Occipital lobe (tissue), 2 donors: ENCODE measurements around the gene ERGIC1. TPM values are rescaled to one million over a fixed set of nuclear protein-coding genes. Genes with fewer than 3 reads are reported as not detected.
"Not testable (repeated sequence)": the region's sequence is repeated elsewhere in the genome, so short reads cannot be mapped to it uniquely, and the experiment has no call there.

Source experiments
- DNase-seq: peaks from one replicate; lab custom pipeline; 2025; lab: John Stamatoyannopoulos, UW
- total RNA-seq: library from RNA; depleted of rRNA; stranded (reverse); fragments of >200 nt; gene quantifications from one replicate; pipeline ENCODE4 v1.2.3, GENCODE V29; 2014

ERGIC1 gene
- total RNA-seq, 1 donor from 2014 or later, result 41.5 TPM

DNA sequence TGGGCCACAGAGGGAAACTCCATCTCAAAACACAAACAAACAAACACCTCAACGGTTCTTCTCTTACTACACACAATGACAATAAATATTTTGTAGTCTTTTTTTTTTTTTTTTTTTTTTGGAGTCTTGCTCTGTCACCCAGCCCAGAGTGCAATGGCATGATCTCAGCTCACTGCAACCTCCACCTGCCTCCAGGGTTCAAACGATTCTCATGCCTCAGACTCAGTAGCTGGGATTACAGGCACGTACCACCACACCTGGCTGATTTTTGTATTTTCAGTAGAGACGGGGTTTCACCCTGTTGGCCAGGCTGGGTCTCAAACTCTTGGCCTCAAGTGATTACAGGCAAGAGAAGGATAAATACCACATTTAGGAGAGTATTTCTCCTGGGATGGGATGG is 30.1 kb downstream of the ERGIC1 start:
- not testable (repeated sequence) for DNase-seq

DNA sequence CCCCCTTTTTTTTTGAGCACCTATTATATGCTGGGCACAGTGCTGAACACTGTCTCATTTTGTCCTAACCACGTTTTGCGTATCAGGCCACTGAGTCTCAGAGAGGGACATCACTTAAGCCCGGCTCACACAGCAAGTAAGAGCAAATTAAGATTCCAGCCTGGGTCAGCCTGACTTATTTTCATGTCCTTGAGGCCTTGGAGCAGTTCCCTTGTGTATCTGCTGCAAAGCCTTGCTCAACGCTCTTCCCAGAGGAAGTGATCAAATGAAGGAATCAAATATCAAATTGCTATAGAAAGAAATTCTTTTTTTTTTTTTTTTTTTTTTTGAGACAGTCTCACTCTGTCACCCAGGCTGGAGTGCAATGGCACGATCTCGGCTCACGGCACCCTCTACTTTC is 30.7 kb downstream of the ERGIC1 start:
- no peak for DNase-seq

DNA sequence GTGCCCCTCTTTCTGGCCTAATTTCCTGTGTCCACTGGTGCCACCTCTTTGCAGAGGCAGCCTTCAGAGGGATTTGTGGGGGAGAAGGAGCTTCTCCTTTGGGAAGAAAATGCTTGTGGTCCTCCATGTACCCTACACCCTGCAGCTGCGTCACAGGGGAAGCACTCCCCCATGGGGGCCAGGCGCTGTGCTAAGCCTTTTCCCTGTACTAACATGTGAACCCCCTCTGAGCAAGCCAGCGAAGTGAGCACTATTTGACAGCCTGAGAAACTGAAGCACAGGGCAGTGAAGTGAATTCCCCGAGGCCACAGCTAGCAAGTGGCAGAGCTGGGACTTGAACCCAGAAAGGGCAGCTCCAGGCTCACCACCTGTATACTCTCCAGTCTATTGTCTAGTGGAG is 32.3 kb downstream of the ERGIC1 start:
- no peak for DNase-seq

DNA sequence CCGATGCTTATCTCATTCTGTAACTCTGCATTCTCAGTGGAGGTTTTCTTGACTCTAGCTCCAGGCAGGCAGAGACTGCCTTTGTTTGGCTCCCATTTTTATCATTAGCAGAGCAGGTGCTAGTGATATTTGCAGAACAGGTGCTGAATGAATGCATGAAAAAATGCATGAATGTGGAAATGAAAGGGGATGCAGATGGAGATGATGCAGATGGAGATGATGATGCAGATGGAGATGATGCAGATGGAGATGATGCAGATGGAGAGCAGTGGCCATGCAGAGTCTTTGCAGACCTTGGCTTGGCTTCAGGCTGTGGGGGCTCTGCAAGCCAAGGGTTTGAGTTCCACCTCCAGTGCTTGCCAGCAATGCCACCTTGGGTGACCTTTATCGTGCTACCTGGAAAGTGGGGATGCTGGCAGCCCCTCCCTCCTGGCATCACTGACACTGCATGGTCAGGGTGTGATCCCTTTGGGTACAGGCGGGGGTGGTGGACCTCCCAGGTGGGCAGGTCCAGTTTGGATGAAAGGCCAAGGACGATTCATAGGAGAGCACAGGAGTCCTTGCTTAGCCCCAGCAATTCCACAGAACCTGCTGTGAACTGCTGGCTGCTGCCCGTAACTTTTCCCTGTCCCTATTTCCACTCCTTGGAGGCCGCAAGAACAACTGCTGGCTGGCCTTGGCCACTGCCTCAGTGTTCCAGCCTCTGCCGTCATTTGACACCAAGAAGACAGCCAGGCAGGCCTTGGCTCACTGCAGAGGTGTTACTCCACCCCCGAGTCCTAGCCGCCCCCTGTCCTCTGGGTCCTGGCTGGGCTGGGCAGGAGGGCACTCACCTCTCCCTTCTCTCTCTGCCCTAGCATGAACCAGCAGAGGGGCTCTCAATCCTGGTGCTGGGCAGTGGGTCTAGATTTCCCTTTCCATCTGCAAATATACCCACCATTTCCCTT is 33.0 kb downstream of the ERGIC1 start:
- no peak for DNase-seq

DNA sequence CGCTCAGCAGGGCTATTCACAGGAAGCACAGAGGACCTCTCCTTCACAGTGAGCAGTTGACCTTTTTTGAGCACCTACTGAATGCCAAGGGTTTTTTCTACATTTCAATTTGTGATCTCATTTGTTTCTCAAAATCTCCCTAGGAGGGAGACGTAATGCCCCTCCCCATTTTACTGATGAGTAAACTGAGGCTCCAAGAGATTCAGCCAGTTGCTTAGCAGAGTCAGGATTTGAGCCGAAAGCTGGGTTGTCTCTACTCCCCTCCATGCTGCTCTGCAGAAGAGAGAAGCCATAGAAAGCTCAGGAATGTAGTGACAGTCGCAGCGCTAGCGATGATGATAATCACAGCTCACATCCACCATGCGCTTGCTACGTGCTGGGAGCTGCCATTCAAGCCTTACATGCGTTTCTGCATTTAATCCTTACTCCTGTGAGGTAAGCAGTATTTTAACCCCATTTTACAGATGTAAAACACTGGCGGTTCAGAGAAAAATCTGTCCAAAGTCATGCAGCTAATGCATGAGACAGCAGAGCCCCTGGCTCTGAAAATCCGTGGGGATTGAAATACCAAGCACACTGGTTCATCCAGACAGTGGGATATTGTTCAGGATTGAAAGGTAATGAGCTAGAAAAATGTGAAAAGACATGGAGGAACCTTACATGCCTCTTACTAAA is 33.8 kb downstream of the ERGIC1 start:
- DNase-seq, result no peak

DNA sequence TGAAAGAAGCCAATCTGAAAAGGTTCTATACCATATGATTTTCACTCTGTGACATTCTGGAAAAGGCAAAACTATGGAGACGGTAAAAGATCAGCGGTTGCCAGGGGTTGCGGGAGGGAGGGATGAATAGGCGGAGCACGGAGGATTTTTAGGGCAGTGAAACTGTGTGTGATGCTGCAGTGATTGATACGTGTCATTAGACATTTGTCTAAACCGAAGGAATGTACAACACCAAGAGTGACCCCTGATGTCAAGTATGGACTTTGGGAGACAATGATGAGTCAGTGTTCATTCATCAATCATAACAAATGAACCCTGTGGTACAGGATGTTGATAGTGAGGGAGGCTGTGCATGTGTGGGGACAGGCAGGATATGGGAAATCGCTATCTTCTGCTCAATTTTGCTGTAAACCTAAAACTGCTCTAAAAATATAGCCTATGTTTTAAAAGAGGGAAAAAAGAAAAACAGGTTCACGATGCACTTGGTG is 34.4 kb downstream of the ERGIC1 start:
- DNase-seq, result no peak

DNA sequence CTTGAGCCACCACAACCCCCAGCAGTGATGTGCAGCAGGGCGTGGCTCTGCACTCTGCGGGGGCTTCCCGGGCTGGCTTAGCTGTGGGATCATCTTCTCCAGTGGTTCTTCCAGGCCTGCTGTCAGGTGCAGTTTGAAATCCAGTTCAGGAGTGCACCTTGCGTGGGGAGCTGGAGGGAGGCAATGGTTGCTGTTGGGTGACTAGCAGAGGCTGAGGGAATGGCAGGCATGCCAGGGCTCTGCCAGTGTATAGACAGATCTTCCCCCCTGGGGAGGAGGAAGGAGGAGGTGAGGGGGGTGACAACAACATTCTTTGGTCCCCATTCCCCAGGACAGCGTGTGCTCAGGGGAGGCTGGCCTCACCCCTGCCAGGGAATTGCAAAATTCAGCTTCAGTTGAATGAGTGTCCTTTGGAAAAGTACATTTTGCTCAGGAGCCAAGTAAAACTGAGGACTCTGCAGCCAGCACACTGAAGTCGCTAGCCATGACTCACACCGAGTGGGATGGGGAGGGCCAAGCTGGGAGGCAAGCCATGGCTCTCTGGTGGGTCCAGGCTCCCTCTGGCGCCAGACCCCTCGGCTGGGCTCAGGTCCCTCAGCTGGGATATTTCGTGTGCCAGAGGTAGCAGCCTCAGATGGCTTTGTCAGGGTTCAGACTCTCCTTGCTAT is 35.0 kb downstream of the ERGIC1 start:
- DNase-seq, result peak; percentile 83

DNA sequence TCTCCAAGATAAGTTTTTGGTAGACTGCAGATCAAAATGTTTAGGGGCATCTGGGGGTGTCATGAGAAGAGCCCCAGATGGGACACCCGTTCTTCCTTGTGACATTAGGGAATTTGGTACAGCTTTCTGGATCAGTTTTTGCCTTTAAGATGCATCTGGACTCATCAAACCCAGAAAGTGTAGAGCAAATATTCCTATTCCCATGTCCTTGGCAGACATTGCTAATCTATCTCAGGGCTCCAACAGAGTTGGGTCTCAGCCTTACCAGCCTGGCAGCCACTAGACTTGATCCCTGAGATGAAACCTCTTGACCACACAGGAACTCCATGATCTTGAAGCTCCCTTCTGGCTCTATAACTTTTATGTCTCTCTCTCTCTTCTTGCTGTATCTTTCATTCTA is 35.6 kb downstream of the ERGIC1 start:
- no peak for DNase-seq

DNA sequence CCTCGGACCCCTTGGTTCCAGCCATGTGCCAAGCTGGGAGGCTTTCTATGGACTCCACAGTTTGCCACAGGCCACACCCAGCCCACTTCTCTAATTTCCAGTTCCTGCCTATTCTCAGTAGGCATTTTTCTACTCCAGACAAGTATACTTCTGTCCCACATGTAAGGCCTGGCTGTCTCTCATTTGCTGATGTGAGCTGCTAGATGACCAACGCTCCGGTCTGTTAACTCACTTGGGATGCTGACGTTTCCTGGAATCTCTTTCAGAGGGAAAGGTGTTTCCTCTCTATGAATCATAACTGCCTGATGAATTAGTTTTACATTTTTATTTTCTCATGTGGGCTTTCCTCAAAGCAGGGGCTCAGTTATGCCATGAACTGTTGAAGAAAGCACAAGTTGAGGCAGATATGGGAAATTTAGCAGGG is 36.3 kb downstream of the ERGIC1 start:
- DNase-seq, result no peak

DNA sequence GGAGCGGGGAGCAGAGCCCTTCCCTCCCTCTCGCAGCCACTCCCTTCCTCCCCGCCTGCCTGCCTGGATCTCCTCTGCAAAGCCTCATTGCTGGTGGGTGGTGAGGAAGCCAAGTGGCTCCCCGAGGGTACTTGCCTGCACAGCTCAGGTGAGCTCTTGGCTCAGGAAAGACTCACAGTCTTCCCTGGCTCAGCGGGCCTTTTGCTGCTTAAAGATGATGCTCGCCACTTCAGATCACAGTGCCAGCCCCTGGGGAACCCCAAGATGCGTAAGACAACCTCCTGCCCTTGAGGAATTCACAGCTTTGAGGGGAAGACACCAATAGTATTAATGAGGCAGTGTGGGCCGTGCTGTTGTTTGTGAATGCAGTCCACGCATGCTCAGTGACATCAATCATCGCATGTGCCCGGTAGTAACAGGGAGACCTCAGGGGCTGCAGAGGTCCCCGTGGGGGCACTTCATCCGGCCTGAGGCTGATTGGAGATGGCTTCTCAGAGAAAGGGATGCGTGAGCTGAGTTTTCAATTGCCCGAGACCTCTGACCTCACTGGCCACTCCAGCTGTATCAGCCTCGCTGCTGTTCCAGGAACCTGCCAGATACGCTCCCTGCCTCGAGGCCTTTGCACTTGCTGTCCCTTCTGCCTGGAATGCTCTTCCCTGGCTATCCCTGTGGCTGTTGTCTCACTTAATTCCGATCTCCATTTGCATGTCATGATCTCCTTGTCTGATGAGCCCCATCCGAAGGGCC is 36.8 kb downstream of the ERGIC1 start:
- DNase-seq, result no peak

DNA sequence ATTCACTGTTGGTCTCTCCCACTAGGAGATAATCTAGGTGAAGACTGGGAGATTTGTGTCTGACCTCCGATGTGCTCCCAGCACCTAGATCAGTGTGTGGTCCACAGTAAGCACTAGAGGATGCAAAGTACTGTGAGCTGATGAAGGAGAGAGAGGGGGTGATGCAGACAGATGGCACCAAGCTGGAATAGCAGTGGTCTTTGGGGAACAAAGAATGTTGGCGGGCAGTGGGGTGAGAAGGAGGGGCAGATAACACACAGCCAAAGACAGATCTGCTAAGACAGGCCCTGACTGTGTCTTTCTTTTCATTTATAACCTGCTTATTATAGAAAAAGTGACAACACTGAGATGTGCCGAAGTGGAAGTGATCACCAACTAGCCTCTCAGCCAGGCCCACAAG is 37.5 kb downstream of the ERGIC1 start:
- DNase-seq, result no peak

DNA sequence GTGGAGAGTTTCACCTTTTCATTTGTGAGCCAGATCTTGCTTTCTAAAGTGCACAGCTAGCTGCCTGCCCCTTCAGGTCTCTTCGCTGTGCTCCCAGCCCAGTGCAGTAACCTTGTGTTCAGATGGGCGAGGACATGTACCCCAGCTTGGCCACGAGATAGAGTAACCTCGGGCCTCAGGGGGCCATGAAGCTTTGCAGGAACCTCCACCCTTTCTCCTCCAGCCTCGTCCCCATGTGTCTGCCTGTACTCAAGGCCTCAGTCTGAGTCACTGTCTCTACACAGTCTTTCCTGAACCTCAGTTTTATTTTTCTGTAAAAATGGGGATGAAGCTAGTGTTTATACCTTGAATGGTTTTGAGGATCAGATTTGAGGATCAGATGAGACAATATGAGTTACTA is 37.9 kb downstream of the ERGIC1 start:
- DNase-seq, result no peak

DNA sequence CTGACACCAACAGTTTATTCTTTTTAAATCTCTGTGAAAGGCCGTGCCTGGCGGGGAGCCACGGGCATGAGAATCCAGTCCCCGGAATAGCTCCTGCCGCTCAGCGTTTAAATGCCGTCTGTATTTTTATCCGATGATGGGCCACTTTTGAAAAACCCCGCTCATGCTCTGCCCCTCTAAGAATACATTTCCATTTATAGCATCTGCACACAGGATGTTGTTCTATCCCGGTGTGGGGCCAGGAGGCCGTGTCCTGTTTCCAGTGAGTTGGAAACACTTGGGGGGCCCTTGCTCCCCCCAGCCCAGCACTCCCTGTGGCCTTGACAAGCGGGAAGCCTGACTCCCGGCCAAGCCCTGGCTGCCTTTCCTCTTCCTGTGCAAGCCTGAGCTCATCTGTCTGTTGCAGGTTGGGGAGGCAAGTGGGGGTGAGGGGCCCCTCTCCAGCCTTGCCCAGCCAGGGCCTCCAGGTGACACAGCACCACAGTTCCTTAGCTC is 39.0 kb downstream of the ERGIC1 start:
- DNase-seq, result peak; percentile 72

DNA sequence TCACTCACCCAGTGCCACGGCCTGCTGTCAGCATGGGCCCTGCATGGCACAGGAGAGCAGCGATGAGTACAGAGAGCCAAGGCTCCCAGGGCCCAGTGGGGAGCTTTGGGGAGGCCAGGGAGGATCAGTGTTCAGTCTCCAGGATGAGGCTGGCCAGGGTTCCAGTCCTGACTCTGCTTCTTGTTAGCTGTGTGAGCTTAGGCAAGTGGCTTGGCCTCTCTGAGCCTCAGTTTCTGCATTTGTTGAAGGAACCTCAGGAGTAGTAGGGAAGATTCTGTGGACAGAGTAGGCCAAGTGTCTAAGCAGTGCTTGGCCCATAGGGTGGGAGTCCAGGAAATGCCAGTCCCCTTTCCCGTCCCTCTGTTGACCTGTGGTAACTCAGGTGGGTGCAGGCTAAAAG is 39.5 kb downstream of the ERGIC1 start:
- no peak for DNase-seq

DNA sequence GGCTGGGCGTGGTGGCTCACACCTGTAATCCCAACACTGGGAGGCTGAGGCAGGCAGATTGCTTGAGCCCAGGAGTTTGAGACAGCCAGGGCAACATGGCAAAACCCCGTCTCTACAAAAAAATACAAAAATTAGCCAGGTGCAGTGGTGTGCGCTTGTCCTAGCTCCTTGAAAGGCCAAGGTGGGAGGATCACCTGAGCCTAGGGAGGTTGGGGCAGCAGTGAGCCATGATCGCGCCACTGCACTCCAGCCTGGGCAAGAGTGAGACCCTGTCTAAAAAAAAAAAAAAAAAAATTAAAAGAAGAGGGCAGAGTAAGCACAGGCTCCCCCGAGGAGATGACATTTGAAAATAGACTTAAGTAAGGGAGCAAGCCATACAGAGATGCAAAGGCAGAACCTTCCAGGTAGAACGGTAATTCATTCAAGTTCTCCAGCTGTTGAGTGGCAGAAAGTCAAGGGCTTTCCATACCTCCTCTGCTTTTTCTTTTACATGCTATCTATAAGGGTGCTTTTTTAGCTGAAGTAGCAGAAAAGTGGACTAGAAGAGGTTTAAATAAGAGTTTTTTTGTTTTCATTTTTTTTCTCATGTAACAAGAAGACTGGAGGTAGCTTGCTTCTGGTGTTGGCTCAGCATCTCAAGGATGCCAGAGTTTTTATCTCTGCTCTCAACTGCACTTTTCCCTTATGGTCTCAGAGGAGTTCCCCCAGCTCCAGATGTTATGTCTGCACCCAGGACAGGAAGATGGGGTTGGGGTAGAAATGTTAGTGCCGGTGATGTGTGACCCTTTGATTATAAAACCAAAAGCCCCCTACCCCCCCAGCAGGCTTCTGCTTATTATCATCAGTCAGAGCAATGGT is 40.8 kb downstream of the ERGIC1 start:
- DNase-seq, result no peak

DNA sequence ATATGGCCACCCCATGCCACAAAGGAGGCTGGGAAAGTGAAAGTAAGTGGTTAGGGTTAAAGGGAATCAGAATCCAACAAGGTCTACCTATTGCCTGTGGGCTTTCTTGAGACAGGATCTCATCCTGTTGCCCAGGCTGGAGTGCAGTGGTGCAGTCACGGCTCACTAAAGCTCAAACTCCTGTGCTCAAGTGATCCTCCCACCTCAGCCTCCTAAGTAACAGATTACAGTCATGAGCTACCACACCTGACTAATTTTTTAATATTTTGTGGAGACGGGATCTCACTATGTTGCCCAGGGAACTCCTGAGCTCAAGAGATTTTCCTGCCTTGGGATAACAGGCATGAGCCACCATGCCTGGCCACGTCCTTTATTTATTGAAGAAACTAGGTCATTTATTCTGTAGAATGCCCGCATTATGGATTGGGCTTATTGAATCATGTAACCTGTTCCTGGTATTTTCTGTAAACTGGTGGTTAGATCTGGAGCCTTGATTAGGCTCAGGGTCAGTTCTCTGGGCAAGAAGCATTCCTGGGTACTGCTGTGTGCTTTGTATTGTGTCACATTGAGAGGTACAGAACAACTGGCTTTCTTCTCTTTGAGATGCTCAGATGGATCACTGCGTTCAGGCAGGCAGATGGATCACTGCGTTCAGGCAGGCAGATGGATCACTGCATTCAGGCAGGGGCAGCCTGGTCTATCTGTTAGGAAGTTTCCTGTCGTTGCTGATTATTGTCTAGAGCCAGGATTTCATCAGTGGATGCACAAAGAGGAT is 41.6 kb downstream of the ERGIC1 start:
- DNase-seq, result no peak

DNA sequence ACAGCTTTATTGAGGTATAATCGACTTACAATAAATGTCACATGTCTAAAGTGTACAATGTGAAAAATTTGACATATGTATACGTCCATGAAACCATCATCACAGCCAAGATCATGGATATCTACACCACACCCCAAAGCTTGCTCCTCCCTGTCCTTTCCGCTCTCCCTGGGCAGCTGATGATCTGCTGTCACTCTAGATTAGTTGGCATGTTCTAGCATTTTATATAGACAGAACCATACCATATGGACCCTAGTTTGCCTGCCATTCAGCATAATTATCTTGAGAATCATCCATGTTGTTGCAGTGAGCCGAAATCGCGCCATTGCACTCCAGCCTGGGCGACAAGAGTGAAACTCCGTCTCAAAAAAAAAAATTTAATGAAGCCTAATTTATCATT is 42.5 kb downstream of the ERGIC1 start:
- DNase-seq, result no peak

DNA sequence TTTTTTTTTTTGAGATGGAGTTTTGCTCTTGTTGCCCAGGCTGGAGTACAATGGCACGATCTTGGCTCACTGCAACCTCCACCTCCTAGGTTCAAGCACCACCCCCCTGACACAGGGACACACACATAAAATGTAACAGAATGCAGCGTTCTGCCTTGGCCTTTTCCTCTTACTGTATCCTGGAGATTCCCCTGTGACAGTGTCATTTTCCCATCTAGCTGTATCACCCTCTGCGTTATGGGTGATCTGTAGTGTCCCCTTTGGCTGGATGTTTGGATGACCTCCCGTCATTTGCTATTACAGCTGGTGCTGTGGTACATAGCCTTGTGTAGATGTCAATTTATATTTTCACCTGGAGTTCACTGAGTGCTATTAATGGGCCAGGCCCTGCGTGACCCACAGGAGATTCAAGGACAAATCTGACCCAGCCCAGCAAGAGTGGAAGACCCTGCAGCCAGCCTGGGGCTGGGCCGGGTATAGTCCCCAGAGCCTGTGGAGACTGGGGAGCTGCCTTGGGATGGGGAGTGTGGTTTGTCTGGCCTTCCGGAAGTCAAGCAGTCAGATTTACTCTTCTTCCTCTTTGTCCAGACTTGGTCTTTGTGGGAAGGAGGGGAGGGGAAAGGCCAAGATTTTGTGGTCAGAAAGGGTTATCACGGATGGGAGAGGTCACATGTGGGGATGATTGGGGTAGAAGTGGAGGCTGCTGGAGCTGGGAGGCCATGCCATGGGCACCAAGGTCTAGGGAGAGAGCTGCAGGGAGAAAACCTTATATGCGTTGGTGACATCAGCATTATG is 43.6 kb downstream of the ERGIC1 start:
- DNase-seq, result no peak

DNA sequence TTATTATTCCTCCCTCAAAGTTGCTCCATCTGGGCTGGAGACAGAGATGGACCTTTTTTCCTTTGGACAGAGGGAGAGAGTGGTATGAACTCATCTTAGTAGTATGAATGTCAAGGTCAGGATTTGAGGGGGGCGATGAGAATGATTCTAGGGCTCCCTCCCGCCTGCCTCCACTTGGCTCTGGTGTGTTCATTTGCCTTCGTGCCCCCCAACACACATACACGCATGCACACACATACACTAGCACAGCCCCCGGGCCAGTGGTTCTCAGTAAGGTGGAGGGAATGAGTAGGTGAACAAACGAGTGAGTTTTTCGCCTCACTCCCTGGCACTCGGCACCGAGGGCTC is 44.5 kb downstream of the ERGIC1 start:
- DNase-seq, result no peak
